ENCODE results near the gene ESRP2. TPM values are rescaled to one million over a fixed set of nuclear protein-coding genes. Genes with fewer than 3 reads are reported as not detected.
A peak's percentile ranks its signal among the peaks of the same experiment; 100 is the strongest.

The ESRP2 gene
- total RNA-seq, 4 donors from 2014 or later, result 0.17 to 2.1 (median 0.52) TPM

DNA sequence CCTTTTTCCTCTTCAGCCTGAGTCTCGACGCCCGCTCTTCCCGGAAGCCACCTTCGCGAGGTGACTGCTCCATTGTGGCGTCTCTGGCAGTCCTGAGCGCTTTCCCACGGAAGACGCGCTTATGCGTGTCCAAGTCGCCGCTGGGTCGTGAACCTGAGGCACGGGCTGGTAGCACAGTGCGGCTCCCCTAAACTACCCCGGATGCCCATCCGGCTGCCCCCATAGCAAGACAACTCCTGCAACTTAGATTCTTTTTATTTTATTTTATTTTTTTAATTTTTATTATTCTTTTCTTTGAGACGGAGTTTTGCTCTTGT, 2.1 kb upstream of the ESRP2 start:
- Histone ChIP-seq H3K4me3 (peak overlapping the region; percentile 61 to 75 (median 68)), H3K27me3 (no peaks in the 10 kb centered on the region), H3K36me3 (no peaks in the 10 kb centered on the region), H3K9me3 (no peaks in the 10 kb centered on the region), H3K27ac (replicated peaks in 1 of 4) (peak overlapping the region; percentile 82 to 89 (median 86)), H3K4me1 (peaks cover 24 to 55% (median 36%) of the 10 kb centered on the region in 4 donors)
- WGBS, result 30% methylated on average over 16 of the region's 20 CpGs
- DNase-seq (ENCODE audit: extremely low spot score), result no peak
- TF ChIP-seq, protein P1, sequence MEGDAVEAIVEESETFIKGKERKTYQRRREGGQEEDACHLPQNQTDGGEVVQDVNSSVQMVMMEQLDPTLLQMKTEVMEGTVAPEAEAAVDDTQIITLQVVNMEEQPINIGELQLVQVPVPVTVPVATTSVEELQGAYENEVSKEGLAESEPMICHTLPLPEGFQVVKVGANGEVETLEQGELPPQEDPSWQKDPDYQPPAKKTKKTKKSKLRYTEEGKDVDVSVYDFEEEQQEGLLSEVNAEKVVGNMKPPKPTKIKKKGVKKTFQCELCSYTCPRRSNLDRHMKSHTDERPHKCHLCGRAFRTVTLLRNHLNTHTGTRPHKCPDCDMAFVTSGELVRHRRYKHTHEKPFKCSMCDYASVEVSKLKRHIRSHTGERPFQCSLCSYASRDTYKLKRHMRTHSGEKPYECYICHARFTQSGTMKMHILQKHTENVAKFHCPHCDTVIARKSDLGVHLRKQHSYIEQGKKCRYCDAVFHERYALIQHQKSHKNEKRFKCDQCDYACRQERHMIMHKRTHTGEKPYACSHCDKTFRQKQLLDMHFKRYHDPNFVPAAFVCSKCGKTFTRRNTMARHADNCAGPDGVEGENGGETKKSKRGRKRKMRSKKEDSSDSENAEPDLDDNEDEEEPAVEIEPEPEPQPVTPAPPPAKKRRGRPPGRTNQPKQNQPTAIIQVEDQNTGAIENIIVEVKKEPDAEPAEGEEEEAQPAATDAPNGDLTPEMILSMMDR (IDR thresholded peaks at IDR 0.05), result no peak
- no peak for TF ChIP-seq POLR2AphosphoS5 (IDR thresholded peaks at IDR 0.05)
- no peak for TF ChIP-seq EP300 (IDR thresholded peaks at IDR 0.05)
- TF ChIP-seq POLR2A (IDR thresholded peaks at IDR 0.05; ENCODE audit: low read depth), result no peak
- intact Hi-C loops (cut with DNase I), result loop anchor here (5.0 kb wide), 1 partner anchor 151 kb away; the partner anchor contains the start of gene NFATC3

DNA sequence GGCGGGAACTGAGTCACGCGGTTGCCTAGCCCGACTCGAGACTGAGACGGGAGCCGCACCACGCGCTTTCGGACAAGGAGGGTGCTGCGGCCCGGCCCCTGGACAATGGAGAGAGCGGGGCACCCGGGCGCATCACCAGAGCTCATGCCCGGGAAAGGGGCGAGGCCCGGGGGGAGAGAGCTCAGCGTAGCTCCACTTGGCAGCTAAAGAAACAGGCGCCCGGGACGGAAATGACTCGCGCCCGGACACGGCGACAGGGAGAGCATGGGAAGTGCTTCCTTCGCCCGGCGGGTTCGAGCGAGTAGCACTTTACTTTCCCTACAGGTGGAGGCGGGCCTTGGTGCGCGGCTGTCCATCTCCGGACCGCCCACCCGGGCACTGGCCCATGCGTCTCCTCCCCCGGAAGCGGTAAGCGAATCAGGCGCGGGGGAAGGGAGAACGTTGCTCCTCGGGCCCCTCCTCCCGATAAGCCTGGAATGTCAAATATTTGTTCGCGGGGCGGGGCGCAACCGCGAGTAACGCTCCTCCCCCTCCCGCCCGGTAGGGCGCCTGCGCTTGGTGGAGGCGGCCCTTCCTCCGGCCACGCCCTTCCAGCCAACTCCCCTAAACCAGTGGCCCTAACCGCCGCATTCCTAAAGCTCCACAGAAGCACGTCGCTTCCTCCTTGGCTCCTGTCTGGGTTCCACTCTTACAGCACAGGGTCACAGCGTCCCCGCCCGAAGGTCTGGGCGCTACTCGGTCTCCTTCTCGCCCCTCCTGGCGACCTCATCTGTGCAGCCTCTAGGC, 1.5 kb upstream of the ESRP2 start:
- Histone ChIP-seq H3K9me3 (no peaks in the 10 kb centered on the region), H3K4me3 (peak overlapping the region; percentile 61 to 75 (median 68)), H3K36me3 (no peaks in the 10 kb centered on the region), H3K4me1 (peaks cover 24 to 55% (median 36%) of the 10 kb centered on the region in 4 donors), H3K27ac (replicated peaks in 1 of 4) (peak overlapping the region; percentile 85 to 89 (median 86)), H3K27me3 (no peaks in the 10 kb centered on the region)
- TF ChIP-seq POLR2AphosphoS5 (IDR thresholded peaks at IDR 0.05), result peak; percentile 95 to 98
- TF ChIP-seq, protein P1 (IDR thresholded peaks at IDR 0.05), result no peak
- no peak for TF ChIP-seq EP300 (IDR thresholded peaks at IDR 0.05)
- TF ChIP-seq POLR2A (IDR thresholded peaks at IDR 0.05; ENCODE audit: low read depth), result peak; percentile 52
- intact Hi-C loops (cut with DNase I), result loop anchor here (5.0 kb wide), 1 partner anchor 150 kb away; the partner anchor contains the start of gene NFATC3
- DNase-seq (ENCODE audit: extremely low spot score), result peak; percentile 100
- WGBS, result under 1% methylated on average over 28 of the region's 72 CpGs

DNA sequence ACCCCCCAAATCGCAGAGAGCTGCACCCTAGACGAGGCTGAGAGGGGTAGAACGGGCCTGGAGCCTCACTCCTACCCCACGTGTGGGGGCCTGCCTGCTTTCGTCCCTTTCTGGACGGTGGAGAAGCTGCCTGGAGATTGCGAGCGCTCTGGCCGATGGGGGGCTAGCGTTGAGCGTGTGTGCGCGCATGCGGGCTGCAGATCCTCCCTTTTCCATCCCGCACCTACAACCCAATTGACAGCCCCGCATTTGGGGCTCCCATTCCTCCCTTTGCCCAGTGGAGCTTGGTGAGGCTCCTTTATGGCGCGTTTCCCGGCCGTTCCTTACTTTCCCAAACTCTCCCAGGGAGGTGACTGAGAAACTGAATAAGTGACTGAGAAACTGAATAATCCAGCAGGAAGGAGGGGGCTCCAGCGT, 907 bp upstream of the ESRP2 start:
- Histone ChIP-seq H3K27me3 (no peaks in the 10 kb centered on the region), H3K9me3 (no peaks in the 10 kb centered on the region), H3K4me3 (peak overlapping the region; percentile 61 to 75 (median 68)), H3K4me1 (peaks cover 24 to 55% (median 36%) of the 10 kb centered on the region in 4 donors), H3K36me3 (peaks cover 0 to 5% (median 1%) of the 10 kb centered on the region in 4 donors), H3K27ac (replicated peaks in 1 of 4) (peak overlapping the region; percentile 85 to 89 (median 86))
- DNase-seq (ENCODE audit: extremely low spot score), result no peak
- TF ChIP-seq POLR2A (IDR thresholded peaks at IDR 0.05; ENCODE audit: low read depth), result no peak
- TF ChIP-seq, protein P1 (IDR thresholded peaks at IDR 0.05), result no peak
- no peak for TF ChIP-seq POLR2AphosphoS5 (IDR thresholded peaks at IDR 0.05)
- no peak for TF ChIP-seq EP300 (IDR thresholded peaks at IDR 0.05)
- intact Hi-C loops (cut with DNase I), result loop anchor here (5.0 kb wide), 1 partner anchor 150 kb away; the partner anchor contains the start of gene NFATC3
- 27% methylated on average over 6 of the region's 21 CpGs for WGBS

DNA sequence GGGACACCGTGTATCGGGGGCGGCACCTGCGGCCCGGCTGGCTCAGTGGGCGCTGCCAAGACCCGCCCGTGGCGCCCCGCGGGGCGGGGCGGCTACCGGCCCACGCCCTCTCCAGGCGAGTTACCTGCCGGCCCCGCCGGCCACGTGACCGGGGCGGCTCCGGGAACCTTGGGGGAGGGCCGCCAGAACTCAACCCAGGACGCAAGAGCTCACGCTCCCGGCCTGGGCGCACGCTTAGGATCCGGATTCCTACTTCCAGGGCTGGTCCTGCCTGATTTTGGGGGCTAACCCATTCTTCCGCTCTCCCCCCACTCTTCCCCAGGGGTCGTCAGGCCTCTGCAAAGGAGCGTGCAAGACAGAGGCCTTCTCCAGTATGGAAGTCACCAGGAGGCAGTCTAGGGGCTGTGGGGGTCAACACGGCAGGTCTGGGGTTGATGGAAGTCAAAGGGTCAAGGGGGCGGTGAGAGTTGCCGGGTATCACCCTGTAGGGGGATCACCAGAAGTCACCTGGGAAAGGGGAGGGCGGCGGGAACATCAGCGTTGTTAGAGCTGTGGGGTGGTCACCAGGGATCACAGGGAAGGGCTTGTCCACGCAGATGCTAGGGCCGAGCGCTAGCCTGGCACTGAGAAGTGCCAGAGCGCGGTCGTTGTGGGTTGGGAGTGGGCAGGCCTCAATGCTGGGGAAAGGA, 354 bp upstream of the ESRP2 start:
- TF ChIP-seq POLR2AphosphoS5 (IDR thresholded peaks at IDR 0.05) (peak in 1 of 2 donors; percentile 3), EP300 (IDR thresholded peaks at IDR 0.05) (no peak)
- WGBS, result 36% methylated on average over 14 of the region's 45 CpGs

More for the DNA sequence above, 354 bp upstream of the ESRP2 start:
- Histone ChIP-seq H3K4me1 (peaks cover 24 to 55% (median 36%) of the 10 kb centered on the region in 4 donors), H3K27me3 (no peaks in the 10 kb centered on the region), H3K4me3 (peak overlapping the region; percentile 61 to 75 (median 68)), H3K36me3 (peaks cover 0 to 8% (median 5%) of the 10 kb centered on the region in 4 donors), H3K9me3 (no peaks in the 10 kb centered on the region), H3K27ac (replicated peaks in 1 of 4) (peak overlapping the region; percentile 85 to 89 (median 86))
- intact Hi-C loops (cut with DNase I), result loop anchor here (5.0 kb wide), 1 partner anchor 149 kb away; the partner anchor contains the start of gene NFATC3
- DNase-seq (ENCODE audit: extremely low spot score), result no peak
